ENCODE results near the gene BEX3.

BEX3 gene

DNA sequence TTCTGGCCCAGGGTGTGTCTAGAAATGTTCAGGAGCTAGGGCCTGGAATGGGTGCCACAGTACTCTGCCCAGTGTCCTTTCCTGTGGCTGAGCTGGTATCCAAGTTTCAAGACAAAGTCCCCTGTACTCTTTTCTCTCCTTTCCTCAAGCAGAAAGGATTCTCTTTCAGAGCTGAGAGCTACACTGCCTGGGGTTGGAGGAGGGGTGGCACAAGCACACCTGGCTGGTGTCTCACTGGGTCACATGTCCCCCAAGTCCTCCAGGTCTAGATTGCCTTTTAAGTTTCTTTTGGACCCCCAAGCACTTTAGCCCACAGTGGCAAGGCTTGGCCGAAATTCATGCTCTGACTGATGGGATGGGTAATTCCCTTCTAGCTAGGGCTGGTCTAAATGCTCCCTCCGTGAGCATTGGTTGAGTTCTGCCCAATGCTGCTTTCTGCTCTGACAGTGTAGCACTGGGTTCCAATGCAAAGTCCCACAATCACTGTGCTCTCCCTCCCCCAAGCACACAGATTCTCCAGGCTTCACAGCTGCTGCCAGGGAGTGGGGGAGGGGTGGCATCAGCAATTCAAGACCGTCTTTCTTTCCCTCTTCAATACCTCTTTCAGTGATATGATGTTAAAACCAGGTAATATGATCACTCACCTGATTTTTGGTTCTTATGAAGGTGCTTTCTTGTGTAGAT, 47.8 kb downstream of the BEX3 start:
- DNase-seq (ENCODE audit: low spot score): no peak
